Measurements from ENCODE around the gene SDF4.
A peak's percentile ranks its signal among the peaks of the same experiment; 100 is the strongest.
"Not testable (repeated sequence)": the region's sequence is repeated elsewhere in the genome, so short reads cannot be mapped to it uniquely, and the experiment has no call there.

Gene SDF4

GRCh38 chr1:1196431-1197187, 35.2 kb downstream of the SDF4 start:
- peak; percentile 14 for DNase-seq

- DNase-seq = not testable (repeated sequence)
Measured at GRCh38 chr1:1195726-1196125, 36.1 kb downstream of the SDF4 start.

DNA sequence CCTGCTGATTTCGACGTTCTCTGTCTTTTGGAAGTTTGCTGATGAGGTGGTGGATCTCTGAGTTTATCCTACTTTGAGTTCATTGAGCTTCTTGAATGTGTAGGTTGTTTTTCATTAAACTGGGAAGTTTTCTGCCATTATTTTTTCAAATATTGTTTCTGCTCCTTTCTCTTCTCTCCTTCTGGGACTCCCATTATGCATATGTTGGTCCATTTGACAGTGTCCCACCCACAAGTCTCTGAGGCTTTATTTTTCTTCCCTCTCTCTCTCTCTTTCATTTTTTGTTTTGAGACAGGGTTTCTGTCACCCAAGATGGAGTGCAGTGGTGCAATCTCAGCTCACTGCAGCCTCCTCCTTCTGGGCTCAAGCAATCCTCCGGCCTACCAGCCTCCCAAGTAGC, 37.1 kb downstream of the SDF4 start:
- DNase-seq = no peak

- no peak for DNase-seq
Measured at GRCh38 chr1:1191734-1192133, 40.1 kb downstream of the SDF4 start.

DNA sequence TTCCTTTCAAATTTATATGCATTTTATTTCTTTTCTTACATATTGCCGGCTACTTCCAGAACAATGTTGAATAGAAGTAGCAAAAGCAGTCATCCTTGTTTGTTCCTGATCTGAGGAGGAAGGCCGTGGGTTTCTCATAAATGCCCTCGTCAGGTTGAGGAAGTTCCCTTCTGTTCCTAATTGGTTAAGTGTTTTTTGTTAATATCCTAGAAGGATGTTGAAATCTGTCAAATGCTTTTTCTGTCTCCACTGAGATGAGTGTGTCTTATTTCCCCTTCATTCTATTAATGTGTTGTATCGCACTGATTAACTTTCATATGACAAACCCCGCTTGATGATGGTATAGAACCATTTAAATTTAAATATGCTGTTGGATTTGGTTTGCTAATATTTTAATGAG, 42.7 kb downstream of the SDF4 start:
- DNase-seq = no peak

DNA sequence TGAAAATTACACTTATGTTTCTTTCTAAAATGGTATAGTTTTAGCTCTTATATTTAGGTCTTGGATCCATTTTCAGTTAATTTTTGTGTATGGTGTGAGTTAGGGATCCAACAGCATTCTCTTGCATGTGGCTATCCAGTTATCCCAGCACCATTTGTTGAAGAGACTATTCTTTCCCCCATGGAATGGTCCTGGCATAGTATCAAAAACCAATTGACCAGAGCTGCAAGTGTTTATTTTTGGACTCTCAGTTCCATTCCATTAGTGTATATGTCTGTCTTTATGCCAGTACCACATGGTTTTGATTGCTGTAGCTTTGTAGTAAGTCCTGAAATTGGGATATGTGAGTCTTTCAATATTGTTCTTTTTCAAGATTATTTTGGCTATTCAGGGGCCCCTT, 43.9 kb downstream of the SDF4 start:
- no peak for DNase-seq

DNA sequence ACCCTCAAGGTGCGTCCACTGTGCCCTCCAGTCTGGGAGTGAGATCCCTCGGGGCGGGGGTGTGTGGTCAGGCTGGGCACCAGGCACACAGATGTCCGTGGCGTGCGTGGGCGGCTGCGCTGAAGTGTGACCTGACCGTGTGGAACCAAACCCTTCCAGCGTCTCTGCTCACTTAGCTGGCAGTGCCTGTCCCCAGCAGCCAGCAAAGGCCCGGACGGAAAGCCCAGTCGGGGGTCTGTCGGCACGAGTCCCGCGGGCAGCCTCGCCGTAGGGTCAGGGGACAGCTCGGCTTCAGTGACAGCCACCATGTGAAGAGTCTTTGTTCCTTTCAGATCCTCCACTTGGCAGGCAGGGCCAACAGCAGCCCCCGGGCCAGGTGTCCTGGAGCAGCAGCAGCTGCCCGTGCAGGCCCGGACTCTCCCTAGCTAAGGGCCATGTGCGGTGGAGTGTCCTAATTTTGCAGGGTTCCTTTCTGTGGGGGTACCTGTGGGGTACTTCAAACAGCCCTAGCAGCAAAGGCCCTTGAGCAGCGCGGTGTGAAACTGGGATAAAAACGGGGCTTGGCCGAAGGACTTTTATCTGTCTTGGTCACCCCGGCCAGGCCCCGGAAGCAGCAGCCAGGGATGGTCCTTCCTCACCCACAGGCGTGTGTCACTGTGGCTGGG, 46.6 kb downstream of the SDF4 start:
- no peak for DNase-seq

DNA sequence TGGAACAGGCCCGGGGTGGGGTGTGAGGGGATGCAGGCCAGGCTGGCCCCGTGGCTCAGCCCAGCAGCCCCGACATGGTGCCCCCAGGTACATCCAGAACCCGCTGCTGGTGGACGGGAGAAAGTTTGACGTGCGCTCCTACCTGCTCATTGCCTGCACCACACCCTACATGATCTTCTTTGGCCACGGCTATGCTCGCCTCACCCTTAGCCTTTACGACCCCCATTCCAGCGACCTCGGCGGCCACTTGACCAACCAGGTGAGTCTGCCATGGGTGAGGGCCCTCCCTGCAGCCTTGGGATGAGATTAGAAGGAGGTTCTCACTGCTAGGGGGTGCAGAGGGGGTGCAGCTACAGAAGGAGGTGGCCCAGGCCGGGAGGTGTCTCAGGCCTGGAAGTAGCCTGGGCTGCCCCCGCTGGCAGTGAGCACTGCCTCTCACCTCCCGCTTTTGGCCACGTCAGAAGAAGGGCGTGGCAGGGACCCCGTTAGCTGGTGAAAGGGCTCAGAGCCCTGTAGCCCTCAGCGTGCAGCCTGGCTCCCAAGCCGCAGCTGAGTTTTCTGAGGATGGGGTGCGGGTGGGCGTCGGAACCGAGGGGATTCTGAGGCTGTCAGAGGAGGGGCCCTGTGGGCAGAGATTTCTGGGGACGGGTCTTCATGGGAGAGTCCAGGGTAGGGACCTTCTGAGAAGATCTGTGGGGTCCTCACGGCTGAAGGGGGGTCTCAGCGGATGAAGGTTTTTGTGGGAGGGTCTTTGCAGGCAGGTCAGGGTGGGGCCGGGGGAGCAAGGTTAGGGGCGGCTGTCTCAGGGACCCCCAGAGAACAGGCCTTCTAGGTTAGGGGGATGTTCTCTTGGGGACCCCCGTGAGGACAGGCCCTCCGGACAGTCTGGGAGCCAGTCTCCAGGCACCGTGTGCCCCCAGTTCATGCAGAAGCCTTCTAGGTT, 47.7 kb downstream of the SDF4 start:
- DNase-seq = no peak

GRCh38 chr1:1183221-1183747, 48.5 kb downstream of the SDF4 start:
- DNase-seq = no peak

GRCh38 chr1:1182491-1183220, 49.1 kb downstream of the SDF4 start:
- no peak for DNase-seq

- no peak for DNase-seq
Measured at GRCh38 chr1:1181938-1182410, 49.8 kb downstream of the SDF4 start.

DNA sequence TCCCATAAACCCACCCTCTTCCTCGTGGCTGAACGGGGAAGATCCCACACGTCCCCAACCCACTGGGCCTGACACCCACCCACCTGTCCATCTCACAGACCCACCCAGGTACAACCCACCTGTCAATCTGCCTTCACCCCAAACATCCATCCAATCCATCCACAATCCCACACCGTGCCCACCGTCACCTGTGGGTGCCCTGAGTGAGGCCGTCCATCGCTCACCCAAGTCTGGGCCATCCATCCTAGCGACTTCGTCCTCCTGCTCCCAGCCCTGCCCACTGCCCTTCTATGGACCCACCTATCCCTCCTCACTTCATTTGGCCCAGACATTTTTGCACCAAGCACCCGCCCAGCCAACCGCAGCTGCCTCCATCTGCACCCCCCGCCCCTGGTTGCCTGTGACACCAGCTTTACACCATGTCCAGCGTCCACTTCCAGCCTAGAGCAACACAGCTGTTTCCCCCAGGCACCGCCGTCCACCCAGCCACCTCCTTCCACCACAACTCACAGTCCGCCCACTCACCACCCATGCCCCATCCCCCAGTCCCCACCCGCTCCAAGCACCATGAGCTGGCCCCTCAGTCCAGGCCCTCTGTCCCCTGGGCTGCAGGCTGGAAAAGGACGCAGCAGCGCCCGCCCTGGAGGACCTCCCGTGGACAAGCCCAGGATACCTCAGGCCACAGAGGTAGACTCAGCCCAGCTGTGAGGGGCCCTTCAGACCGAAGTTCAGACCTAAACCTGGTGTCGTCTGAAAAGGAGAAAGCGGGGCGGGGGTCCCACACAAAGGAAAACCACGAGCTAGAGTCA, 50.5 kb downstream of the SDF4 start:
- DNase-seq = no peak

GRCh38 chr1:1179983-1180861, 51.6 kb downstream of the SDF4 start:
- DNase-seq = no peak

GRCh38 chr1:1179346-1179982, 52.3 kb downstream of the SDF4 start:
- no peak for DNase-seq

GRCh38 chr1:1178794-1179331, 52.9 kb downstream of the SDF4 start:
- DNase-seq = peak; percentile 12

DNA sequence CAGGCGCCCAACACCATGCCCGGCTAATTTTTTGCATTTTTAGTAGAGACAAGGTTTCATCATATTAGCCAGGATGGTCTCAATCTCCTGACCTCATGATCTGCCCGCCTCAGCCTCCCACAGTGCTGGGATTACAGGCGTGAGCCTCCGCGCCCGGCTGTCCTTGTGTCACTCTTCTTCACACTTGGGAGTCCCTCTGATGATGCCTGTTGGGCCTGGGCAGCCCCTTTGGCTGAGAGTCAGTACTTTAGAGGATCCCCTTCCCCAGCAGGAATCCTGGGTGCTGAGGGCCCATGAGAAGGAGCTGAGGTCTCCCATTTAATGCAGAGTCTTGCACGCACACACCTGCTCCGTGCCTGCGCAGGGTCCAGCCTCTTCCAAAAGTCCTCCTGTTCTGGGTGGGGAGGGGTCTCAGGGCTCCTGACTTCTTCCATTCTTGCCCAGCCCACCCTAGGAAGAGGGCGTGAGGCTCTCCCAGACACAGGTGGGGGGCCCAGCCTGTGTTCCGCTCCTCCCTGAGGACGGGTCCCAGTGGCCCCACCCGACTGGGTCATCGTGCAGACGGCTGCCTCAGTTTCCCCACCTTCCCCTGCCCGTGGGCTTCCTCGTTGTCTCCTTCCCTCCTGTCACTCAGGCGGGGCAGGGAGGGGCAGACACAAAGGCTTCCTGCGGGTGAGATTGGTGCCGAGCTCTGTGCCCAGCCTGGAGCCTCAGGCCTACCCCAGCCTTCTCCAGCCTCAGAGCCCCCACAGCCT, 54.2 kb downstream of the SDF4 start:
- no peak for DNase-seq

- no peak for DNase-seq
Measured at GRCh38 chr1:1176931-1177330, 54.9 kb downstream of the SDF4 start.

GRCh38 chr1:1176063-1176761, 55.6 kb downstream of the SDF4 start:
- DNase-seq = not testable (repeated sequence)
